Activated T-cell treated with anti-CD3 and anti-CD28 coated beads, Interleukin-2, amount 50 U/mL, for 1 hour (primary cell): ENCODE results near the gene PRLH.

Source experiments
- DNase-seq: peaks from one replicate; pipeline ENCODE4 v3.0.0-alpha.2; 2020

The PRLH gene

GRCh38 chr2:237566401-237567235 lies at the start of gene PRLH:
Gene PRLH (plus strand): TSS chr2:237566574. CDS start chr2:237566574, 0 bp downstream.
- no peak for DNase-seq

DNA sequence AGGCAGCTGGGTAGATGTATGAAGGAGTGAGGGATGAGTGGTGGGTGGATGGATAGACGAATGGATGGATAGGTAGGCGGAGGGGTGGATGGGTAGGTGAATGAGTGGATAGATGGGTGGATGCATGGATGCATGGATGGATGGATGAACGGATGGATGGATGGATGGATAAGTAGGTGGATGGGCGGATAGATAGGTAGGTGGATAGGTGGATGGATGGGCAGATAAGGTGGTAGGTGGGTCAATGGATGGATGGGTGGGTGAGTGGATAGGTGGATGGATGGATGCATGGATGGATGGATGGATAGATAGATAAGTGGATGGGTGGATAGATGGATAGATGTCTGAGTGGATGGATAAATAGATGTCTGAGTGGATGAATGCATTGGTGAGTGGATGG lies 49.2 kb upstream of the PRLH start:
- DNase-seq = no peak

- DNase-seq = no peak
Observed at GRCh38 chr2:237517990-237518389, 48.4 kb upstream of the PRLH start.

GRCh38 chr2:237519506-237520245 lies 46.7 kb upstream of the PRLH start:
- no peak for DNase-seq

- no peak for DNase-seq
Observed at GRCh38 chr2:237520290-237520689, 46.1 kb upstream of the PRLH start.

DNA sequence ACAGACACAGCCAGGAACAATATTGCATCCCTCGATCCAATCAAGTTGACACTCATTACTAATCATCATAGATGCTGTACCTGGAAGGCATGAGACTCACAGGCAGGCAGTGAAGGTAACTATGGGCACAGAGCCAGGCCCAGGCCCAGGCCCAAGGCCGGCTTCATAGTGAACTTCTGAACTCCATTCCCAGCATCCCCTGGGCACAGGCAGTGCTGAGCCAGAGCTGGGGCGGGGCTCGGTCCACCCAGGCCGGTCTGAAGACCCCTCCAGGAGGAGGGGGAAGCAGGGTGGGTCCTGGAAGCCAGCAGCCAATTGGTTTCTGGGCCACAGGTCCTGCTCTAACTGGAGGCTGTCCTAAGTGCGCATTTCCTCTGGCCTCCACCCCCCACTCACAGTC lies 41.7 kb upstream of the PRLH start:
- DNase-seq = no peak

- DNase-seq = no peak
Observed at GRCh38 chr2:237525559-237526157, 40.7 kb upstream of the PRLH start.

GRCh38 chr2:237527233-237527632 lies 39.1 kb upstream of the PRLH start:
- no peak for DNase-seq

DNA sequence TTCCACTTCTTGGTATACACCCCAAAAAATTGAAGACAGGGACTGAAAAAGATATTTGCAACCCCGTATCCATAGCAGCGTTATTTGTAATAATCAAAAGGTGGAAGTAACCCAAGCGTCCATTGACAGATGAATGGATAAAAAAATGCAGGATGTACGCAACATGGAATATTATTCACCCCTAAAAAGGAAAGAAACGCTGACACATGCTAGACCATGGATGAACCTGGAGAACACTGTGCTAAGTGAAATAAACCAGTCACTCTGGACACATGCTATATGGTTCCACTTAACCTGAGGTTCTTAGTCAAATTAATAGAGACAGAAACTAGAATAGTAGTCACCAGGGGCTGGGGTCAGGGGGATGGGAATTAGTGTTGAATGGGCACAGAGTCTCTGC lies 38.6 kb upstream of the PRLH start:
- DNase-seq = no peak

DNA sequence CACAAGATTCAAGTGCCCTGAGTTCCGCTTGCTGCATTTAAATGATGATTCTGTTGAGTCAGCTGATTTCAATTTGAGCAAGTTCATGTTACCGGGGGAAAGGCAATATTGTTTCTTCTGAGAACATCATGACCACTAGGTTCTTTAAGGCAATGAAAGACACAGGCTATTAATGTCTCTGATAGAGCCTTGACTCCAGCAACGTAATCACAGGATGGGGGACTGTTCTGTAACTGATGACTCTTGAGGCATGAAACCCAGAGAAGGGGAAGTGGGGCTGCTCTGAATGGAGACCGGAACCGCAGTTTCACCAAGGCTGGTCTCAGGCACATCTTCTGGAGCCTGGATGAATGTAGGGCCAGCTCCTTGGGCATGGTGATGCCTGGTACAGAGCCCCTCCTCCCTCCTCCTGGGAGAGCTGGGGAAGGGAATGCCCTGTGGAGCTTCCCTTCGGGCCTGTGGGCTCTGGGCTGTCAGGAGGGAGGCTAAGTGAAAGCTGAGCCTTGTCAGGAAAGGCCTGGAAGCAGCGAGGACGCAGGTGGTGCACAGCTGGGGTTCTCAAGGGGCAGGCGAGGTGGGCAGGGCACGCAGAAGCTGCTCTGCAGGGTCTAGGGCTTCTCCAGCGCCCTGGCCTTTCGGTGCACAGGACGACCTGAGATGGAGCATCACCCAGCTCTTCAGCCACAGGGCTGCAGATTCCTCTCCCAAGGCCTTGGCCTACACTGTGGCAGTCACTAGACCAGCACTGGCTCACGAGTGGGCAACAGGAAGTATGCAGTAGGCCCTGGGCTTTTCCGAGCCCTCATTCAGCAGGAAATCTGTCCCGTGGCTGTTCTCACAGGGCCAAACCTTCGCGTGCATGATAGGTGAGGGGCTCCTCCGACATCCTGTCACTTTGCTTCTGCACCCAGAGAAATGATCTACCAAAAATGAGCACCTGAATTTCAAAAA lies 36.6 kb upstream of the PRLH start:
- no peak for DNase-seq

GRCh38 chr2:237530472-237531433 lies 35.6 kb upstream of the PRLH start:
- DNase-seq = no peak

DNA sequence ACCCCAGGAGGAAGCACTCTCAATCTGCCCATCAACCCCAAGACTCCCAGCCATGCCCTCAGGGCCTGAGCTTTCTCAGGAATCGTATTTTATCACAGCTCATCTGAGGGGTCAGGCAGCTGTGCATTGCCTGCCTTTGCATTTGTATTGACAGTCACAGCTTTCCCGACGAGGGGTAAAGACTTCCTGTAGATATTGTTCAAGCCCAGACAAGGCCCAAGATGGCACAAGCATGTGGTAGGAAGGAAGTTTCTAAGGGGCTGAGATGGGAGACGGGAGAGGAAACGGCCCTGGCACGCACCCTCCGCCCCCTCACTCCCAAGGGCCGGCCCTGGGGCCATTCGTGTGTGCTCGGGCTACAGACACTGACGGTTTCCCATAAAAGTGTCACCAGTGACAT lies 34.2 kb upstream of the PRLH start:
- no peak for DNase-seq

GRCh38 chr2:237533668-237534161 lies 32.7 kb upstream of the PRLH start:
- DNase-seq = no peak

DNA sequence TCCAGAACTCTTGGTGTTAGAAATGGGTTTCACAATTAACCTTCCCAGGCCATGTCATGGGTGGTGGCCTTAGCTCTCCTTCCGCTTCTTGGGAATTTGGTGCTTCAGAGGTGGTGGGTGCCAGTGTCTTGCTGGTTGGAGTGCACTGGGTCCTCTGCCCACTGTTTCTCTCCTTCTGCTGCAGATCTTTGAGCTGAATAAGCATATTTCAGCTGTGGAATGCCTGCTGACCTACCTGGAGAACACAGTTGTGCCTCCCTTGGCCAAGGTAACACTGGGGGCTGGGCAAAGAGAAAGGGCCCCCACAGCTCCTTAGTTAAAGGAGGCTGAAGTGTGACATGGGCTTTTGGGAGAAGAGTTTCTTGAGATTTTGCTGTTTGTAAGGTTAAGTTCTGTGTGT lies 32.0 kb upstream of the PRLH start:
- DNase-seq = no peak

- no peak for DNase-seq
Observed at GRCh38 chr2:237535385-237536082, 30.8 kb upstream of the PRLH start.

GRCh38 chr2:237536083-237536415 lies 30.3 kb upstream of the PRLH start:
- DNase-seq = no peak

- DNase-seq = no peak
Observed at GRCh38 chr2:237536617-237537016, 29.8 kb upstream of the PRLH start.

GRCh38 chr2:237538001-237538720 lies 28.2 kb upstream of the PRLH start:
- DNase-seq = no peak

DNA sequence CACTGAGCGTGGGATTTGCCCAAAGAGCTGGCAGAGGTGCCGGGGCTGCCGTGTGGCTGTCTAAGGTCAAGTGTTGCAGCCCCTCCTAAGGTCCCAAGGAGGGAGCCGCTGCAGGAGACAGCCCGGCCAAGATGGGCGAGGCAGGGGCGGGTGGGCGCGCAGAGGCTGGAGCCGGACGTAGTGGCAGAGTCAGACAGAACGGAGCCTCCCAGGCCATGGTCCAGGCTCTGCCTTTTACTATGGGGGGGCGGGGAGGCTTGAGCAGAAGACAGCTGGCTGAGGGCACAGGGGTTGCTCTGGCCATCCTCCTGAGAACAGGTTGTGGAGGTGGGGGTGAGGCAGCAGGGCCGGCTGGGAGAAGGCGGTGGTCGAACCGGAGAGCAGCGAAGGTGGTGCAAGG lies 27.5 kb upstream of the PRLH start:
- DNase-seq = no peak

DNA sequence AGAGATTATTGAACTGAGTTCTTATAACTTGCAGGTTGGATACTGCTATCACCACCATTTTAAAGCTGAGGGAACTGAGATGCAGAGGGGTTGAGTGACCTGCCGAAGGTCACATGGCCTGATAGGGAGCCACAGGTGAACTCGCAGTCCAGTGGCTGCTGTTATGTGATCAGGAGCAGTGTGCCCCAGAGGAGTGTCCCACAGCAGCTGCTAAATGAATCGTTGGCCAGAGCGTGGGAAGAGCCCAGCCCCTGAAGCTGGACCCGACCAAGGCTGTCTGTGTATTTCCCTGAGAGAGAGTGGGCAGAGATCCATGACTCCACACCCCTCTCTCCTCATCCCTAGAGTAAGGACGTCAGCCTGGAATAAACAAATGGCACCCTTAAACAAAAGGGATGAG lies 26.7 kb upstream of the PRLH start:
- DNase-seq = no peak
